SK-N-SH treated with all-trans-retinoic acid at 6 μM for 48 hours (cell line): ENCODE results near the gene CLDN4.
A peak's percentile ranks its signal among the peaks of the same experiment; 100 is the strongest.

ENCODE experiments used
- ATAC-seq: fragments of 200-7000 bp; cut with Tn5 transposase; 3 replicates; pipeline ENCODE4 v1.9.1; 2020; ENCODE audit warnings: mild to moderate bottlenecking, moderate library complexity
- ARNTL ChIP-seq: fragments of 450-650 bp; formaldehyde crosslinking; IDR thresholded peaks from 2 replicates; pipeline ENCODE4 v1.5.0; 2020; ENCODE audit warnings: low read depth, mild to moderate bottlenecking, moderate library complexity, borderline replicate concordance
- BACH2 ChIP-seq: fragments of 250-450 bp; sonication (Bioruptor Pico); IDR thresholded peaks from 2 replicates; pipeline ENCODE4 v1.9.0; 2021; ENCODE audit warnings: mild to moderate bottlenecking, borderline replicate concordance
- ESRRG ChIP-seq: fragments of 250-450 bp; sonication (Bioruptor Pico); IDR thresholded peaks from 2 replicates; pipeline ENCODE4 v1.6.1; 2021; ENCODE audit warnings: mild to moderate bottlenecking
- GLIS3 ChIP-seq: fragments of 250-450 bp; sonication (Bioruptor Pico); IDR thresholded peaks from 2 replicates; pipeline ENCODE4 v1.5.0; 2020; ENCODE audit warnings: mild to moderate bottlenecking, moderate library complexity
- ISL1 ChIP-seq: fragments of 250-450 bp; sonication (Bioruptor Pico); IDR thresholded peaks from 2 replicates; pipeline ENCODE4 v2.1.2; 2022; ENCODE audit warnings: mild to moderate bottlenecking, moderate library complexity
- PATZ1 ChIP-seq: fragments of 250-450 bp; sonication (Bioruptor Pico); IDR thresholded peaks from 2 replicates; pipeline ENCODE4 v1.8.0; 2020; ENCODE audit warnings: mild to moderate bottlenecking, moderate library complexity, borderline replicate concordance
- POU6F1 ChIP-seq: fragments of 250-450 bp; sonication (Bioruptor Pico); IDR thresholded peaks from 2 replicates; pipeline ENCODE4 v1.8.0; 2021; ENCODE audit warnings: low read depth, mild to moderate bottlenecking, moderate library complexity, borderline replicate concordance
- SNAI2 ChIP-seq: fragments of 250-450 bp; sonication (Bioruptor Pico); IDR thresholded peaks from 2 replicates; pipeline ENCODE4 v1.5.0; 2020; ENCODE audit warnings: mild to moderate bottlenecking, moderate library complexity
- TCF4 ChIP-seq: fragments of 250-450 bp; sonication (Bioruptor Pico); IDR thresholded peaks from 2 replicates; pipeline ENCODE4 v1.8.0; 2021; ENCODE audit warnings: mild to moderate bottlenecking, moderate library complexity, borderline replicate concordance
- TOX ChIP-seq: fragments of 250-450 bp; sonication (Bioruptor Pico); IDR thresholded peaks from 2 replicates; pipeline ENCODE4 v1.8.0; 2021; ENCODE audit warnings: mild to moderate bottlenecking, moderate library complexity, borderline replicate concordance
- ZFP30 ChIP-seq: fragments of 450-650 bp; formaldehyde crosslinking; IDR thresholded peaks from 2 replicates; pipeline ENCODE4 v1.5.0; 2022; ENCODE audit warnings: mild to moderate bottlenecking, moderate library complexity
- ZNF70 ChIP-seq: fragments of 450-650 bp; formaldehyde crosslinking; IDR thresholded peaks from 2 replicates; pipeline ENCODE4 v1.5.0; 2020; ENCODE audit warnings: mild to moderate bottlenecking, moderate library complexity

Gene CLDN4

GRCh38 chr7:73880755-73881328, 50.0 kb downstream of the CLDN4 start:
- no peak for TF ChIP-seq ARNTL (CRISPR knock-in tag)
- TF ChIP-seq TOX (CRISPR knock-in tag) = no peak
- TF ChIP-seq SNAI2 = no peak
- TF ChIP-seq ISL1 (CRISPR knock-in tag) = peak; percentile 28; the same call in 1 of the 2 replicates
- TF ChIP-seq, all 23 proteins: peak for 1
- peak; percentile 61 for ATAC-seq

GRCh38 chr7:73881352-73882046, 50.7 kb downstream of the CLDN4 start:
- ATAC-seq = no peak; the same call in none of the 3 replicates
- no peak for TF ChIP-seq ZNF70 (CRISPR knock-in tag)
- no peak for TF ChIP-seq ZFP30 (CRISPR knock-in tag)
- 0 out of 2 replicates have a peak, but pooled peaks have one; percentile 1 for TF ChIP-seq ISL1 (CRISPR knock-in tag)

- no peak for TF ChIP-seq ZNF70 (CRISPR knock-in tag)
- TF ChIP-seq ESRRG (CRISPR knock-in tag) = no peak
- no peak for TF ChIP-seq TCF4 (CRISPR knock-in tag)
- no peak for TF ChIP-seq POU6F1 (CRISPR knock-in tag)
- no peak for TF ChIP-seq BACH2 (CRISPR knock-in tag)
- TF ChIP-seq SNAI2 = no peak
- no peak for TF ChIP-seq PATZ1 (CRISPR knock-in tag)
- TF ChIP-seq GLIS3 (CRISPR knock-in tag) = no peak
- no peak for ATAC-seq
Measured at GRCh38 chr7:73882047-73882402, 51.2 kb downstream of the CLDN4 start.
